ENCODE results near the gene CBX1.

CBX1 gene

DNA sequence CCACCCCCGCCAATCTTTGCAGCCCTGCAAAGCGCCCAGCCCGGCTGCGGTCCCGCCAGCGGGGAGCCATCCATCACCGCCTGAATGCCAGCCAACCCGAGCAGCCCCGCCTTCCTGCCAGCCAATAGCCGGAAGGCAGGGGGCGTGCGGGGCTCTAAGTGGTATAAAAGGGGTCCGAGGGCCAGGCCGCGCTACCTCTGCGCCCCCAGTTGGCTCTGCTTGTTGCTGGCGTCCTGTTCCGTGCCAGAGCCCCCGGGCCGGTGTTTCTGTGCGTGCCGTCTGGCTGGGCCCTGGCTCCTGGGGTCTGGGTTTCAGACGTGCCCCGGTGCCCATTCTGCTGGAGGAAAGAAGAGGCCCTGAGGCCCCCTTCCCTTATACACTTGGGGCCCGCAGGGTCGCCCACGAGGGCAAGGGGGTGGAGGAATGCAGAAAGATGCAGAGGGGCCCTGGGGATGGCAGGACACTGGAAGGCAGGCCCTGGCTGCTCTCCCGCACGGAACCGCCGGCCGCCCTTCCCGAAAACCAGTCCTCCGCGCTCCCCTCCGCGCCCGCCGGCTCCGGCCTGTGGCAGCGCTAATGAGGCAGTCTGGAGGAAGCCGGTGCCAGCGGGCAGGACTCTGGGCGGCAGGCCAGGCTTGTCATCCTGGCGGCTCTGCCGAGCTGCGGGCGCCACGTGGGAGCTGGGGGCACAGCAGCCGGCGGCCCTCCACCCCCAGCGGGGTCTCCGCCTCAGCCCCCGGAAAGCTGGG lies 77.7 kb downstream of the CBX1 start:
- TF ChIP-seq CTCF (conservative IDR thresholded peaks at IDR 0.05; ENCODE audit: control insufficient read depth, insufficient read depth, low read depth, low read length): no peak
- H3K4me3 ChIP-seq (ENCODE audit: control insufficient read depth, low read depth, low read length): peak overlapping the region; percentile 57
- peak; percentile 52 for DNase-seq (ENCODE audit: low read depth)

DNA sequence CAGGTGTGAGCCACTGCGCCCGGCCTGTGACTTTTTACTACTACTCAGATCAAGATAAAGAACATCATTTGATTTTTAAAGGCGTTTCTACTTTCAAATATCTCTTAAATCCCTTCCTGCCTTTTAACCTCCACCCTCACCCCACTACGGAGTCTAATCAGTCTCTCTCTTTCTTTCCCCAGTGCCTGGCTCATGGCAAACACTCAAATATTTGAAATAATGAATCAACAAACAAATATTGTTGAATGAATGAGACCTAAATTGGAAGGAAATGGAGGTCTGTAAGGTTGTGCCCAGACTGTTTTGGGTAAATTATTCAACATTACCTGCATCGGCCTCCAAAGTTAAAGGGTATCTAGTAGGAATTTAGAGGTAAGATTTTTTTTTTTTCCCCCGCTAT lies 78.4 kb downstream of the CBX1 start:
- no peak for TF ChIP-seq CTCF (conservative IDR thresholded peaks at IDR 0.05; ENCODE audit: control insufficient read depth, insufficient read depth, low read depth, low read length)
- no peak for DNase-seq (ENCODE audit: low read depth)
- H3K4me3 ChIP-seq (ENCODE audit: control insufficient read depth, low read depth, low read length): no peak overlapping the region

GRCh38 chr17:48021934-48022333 lies 79.3 kb downstream of the CBX1 start:
- no peak overlapping the region for H3K4me3 ChIP-seq (ENCODE audit: control insufficient read depth, low read depth, low read length)
- DNase-seq (ENCODE audit: low read depth): no peak
- no peak for TF ChIP-seq CTCF (conservative IDR thresholded peaks at IDR 0.05; ENCODE audit: control insufficient read depth, insufficient read depth, low read depth, low read length)

Measured in fibroblast of mammary gland (primary cell).